ENCODE results near the gene FHL2.
"Not testable (repeated sequence)": the region's sequence is repeated elsewhere in the genome, so short reads cannot be mapped to it uniquely, and the experiment has no call there.

The FHL2 gene

GRCh38 chr2:105424836-105425235 is 26.0 kb upstream of the FHL2 start:
- in situ Hi-C loops (cut with HindIII; ENCODE audit: low sequenced_read_pairs) = not testable (repeated sequence)

- in situ Hi-C loops (cut with HindIII; ENCODE audit: low sequenced_read_pairs) = no loop called here
Observed at GRCh38 chr2:105422801-105423200, 23.9 kb upstream of the FHL2 start.

- in situ Hi-C loops (cut with HindIII; ENCODE audit: low sequenced_read_pairs) = no loop called here
Observed at GRCh38 chr2:105421053-105421452, 22.2 kb upstream of the FHL2 start.

DNA sequence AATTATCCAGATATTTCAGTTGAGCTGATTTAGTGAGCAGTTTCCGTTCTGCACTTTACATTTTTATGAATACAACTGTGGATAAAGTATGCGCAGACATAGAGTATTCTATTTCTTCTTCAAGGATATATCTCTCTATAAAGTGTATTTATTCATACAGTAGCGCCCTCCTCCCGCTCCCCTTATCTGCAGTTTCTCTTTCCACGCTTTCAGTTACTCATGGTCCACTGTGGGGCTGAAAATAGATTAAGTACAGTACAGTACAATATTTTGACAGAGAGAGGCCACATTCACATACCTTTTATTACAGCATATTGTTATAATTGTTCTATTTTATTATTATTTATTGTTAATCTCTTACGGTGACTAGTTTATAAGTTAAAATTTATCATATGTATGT is 19.7 kb upstream of the FHL2 start:
- in situ Hi-C loops (cut with HindIII; ENCODE audit: low sequenced_read_pairs) = no loop called here

DNA sequence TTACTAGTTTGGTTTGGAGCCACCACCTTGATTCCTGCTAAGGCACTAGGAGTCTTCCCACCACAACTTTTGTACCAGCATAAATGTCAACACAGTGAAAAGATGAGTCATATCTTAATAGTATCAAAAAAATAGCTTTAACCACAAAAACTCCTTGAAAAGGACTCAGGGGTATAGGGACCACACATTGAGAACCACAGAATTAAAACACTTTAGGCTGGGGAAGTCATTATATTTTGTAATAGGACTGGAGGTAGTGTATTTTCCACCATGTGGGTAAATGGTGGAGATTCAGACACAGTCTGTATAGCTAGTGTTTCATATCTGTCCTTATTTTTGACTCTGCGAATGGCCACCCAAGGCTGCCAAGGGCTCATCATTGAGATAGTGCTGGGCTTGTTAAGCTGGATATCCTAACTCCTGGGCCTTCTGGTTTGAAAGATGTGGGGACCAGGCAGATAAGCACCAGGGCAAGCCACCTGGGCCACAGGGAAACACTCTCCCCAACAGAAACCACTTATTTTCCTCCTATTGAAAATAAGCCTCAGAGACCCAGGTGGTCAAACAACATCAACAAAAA is 19.1 kb upstream of the FHL2 start:
- in situ Hi-C loops (cut with HindIII; ENCODE audit: low sequenced_read_pairs) = no loop called here

DNA sequence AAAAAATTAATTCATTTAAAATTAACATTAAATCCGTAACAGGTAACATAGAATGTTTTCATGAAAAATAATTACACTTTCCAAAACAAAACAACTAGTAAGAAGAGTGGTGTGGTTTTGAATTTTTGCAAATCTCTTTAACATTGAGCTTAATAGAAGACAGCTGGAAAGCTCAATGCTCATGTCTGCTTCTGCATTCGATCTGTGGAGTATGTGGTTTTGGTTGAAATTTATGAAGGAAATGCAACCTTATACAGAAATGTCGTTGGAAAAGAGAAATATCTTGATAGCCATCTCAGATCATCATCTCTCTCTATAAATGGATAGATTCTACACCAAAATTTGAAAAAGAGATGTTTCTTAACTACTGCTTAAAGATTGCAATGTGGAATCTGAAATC is 17.3 kb upstream of the FHL2 start:
- in situ Hi-C loops (cut with HindIII; ENCODE audit: low sequenced_read_pairs) = no loop called here

DNA sequence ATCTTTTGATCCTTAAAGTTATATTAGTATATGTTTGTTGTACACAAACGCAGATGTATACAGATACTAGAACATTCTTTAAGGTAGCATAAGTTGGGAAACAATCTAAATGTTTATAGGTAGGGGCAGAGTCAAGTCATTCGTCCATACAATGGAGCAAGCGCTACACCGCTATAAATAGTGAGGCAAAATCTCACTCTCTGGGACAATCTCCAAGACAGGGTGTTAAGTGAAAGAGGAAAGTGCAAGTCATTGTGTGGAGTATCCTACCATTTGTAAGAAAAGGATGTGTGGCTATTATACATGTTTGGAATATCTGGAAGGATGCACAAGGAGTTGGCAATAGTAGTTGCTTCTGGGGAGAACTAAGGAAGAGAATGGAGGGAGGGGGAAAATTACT is 16.2 kb upstream of the FHL2 start:
- in situ Hi-C loops (cut with HindIII; ENCODE audit: low sequenced_read_pairs) = no loop called here

GRCh38 chr2:105413206-105413605 is 14.4 kb upstream of the FHL2 start:
- in situ Hi-C loops (cut with HindIII; ENCODE audit: low sequenced_read_pairs) = no loop called here

GRCh38 chr2:105412584-105412983 is 13.7 kb upstream of the FHL2 start:
- in situ Hi-C loops (cut with HindIII; ENCODE audit: low sequenced_read_pairs) = no loop called here

GRCh38 chr2:105411720-105412407 is 13.0 kb upstream of the FHL2 start:
- in situ Hi-C loops (cut with HindIII; ENCODE audit: low sequenced_read_pairs) = no loop called here

DNA sequence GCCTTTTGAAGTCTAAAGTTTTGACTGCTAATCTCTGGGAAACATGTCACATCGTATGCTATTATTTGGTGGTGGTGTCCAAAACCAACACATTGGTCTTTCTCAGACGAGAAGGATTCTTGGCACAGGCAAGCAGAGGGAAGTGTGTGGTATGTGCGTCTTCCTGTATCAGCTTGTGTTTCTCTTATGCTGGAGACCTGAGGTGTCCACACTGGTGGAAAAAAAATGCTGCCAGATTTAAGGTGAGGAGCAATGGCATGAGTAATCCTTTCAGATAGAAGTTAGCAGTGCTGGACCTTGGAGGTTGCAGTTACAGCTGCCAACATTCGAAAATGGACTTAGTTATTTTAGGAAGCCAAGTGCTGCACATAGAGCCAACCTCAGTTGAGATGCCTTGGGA is 11.7 kb upstream of the FHL2 start:
- in situ Hi-C loops (cut with HindIII; ENCODE audit: low sequenced_read_pairs) = no loop called here

DNA sequence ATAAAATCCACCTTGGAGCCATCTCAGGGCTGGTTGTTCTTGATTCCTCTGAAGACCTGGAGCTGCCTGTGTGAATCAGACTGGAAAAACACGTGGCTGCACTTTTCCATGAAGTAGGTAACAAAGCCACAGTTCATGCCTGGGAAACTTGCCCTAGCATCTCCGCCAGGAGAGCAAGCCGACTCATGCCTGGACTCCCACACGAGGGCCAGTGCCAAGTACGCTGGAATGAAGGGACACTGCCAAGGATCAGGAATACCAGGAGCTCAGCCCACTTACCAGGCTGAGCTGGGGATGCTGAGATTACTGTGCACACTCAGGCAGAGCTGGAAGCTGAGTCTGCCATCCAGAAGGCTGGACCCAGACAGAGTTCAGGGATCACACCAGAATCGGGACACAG is 10.9 kb upstream of the FHL2 start:
- in situ Hi-C loops (cut with HindIII; ENCODE audit: low sequenced_read_pairs) = no loop called here

GRCh38 chr2:105407946-105408743 is 9.3 kb upstream of the FHL2 start:
- in situ Hi-C loops (cut with HindIII; ENCODE audit: low sequenced_read_pairs) = no loop called here

DNA sequence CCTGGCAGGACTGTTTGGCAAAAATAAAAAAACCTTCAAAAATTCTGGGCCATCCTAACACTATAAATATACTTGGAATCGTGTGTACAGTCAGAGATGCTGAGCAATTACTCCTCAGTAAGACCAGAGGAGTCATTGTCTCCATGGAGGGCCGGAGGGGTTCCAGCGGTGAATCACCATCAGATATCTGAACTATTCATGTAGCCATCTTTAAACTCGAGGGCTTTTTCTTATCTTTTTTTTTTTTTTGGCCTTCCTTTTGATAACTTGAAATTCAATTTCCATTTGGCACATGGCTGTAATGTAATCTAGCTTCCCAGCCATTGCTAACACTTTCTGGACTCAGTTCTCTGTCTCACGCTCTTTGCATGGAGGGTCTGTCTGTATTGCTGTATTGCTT is 7.4 kb upstream of the FHL2 start:
- in situ Hi-C loops (cut with HindIII; ENCODE audit: low sequenced_read_pairs) = no loop called here

DNA sequence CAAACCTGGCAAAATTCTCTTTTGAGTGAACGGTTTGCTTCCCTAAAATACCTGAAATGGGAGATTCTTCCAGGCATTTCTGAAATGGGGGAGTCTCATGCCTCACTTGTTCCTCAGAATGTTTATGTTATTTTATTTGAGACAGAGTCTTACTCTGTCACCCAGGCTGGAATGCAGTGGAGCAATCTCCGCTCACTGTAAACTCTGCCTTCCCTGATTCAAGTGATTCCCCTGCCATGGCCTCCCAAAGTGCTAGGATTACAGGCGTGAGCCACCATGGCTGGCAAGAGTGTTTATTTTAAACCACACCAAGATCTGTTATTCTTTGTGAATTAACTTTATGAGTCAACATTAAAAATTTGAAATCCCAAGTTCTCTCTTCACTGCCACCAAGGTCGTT is 6.4 kb upstream of the FHL2 start:
- in situ Hi-C loops (cut with HindIII; ENCODE audit: low sequenced_read_pairs) = no loop called here

DNA sequence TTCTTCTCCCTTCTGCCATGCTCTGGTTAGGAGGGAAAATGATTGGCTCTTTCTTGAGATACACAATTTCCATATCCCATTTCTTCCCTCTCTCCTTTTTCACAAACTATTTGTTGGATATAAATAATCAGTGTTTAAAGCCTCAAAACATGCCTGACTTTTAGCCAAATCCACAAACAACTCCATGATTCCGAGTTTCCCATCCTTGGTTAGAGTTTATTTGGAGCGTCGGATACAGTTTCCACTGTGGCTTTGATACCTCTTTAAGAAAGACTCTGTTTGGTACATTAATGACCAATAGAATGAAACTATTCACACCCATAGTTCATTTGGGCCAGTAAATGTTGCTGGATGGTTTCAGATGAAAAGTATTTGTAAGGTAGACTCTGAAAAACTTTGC is 5.9 kb upstream of the FHL2 start:
- in situ Hi-C loops (cut with HindIII; ENCODE audit: low sequenced_read_pairs) = no loop called here

- in situ Hi-C loops (cut with HindIII; ENCODE audit: low sequenced_read_pairs) = no loop called here
Observed at GRCh38 chr2:105403783-105404698, 5.2 kb upstream of the FHL2 start.

- in situ Hi-C loops (cut with HindIII; ENCODE audit: low sequenced_read_pairs) = no loop called here
Observed at GRCh38 chr2:105403241-105403782, 4.5 kb upstream of the FHL2 start.

DNA sequence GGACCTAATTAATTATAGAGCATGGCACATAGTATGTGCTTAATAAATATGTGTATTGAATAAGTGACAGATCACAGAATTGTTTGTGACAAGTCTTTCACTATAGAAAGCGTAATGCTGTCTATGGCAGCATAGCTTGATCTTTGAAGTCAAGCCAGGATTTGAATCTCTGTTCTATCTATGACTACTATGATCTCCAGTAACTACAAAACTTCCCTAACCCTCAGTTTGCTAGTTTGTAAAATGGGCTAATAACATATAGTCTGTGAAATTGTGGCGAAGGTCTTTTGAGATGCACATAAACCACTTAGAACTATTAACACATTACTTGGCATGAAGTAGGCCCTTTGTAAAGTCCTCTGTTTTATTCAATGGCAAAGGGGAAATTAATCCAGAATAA is 4.0 kb upstream of the FHL2 start:
- in situ Hi-C loops (cut with HindIII; ENCODE audit: low sequenced_read_pairs) = no loop called here

DNA sequence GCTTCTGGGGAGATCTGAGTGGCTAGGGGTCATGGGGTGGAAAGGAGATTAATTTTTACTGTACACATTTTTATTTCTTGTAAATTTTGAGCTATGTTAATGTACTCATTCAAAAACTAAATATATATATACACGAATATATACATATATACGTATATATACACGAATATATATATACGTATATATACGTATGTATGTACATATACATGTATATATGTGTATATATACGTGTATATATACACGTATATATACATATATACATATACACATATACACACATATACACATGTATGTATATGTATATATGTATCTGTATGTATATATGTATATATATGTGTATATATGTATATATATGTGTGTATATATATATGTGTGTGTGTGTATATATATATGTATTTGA is 3.0 kb upstream of the FHL2 start:
- in situ Hi-C loops (cut with HindIII; ENCODE audit: low sequenced_read_pairs) = no loop called here

GRCh38 chr2:105400138-105400540 is 1.3 kb upstream of the FHL2 start:
- in situ Hi-C loops (cut with HindIII; ENCODE audit: low sequenced_read_pairs) = no loop called here
